SK-N-SH treated with all-trans-retinoic acid at 6 μM for 48 hours (cell line): ENCODE data around the gene LRCH1.

ENCODE experiments used
- ATAC-seq: fragments of 200-7000 bp; cut with Tn5 transposase; 3 replicates; pipeline ENCODE4 v1.9.1; 2020; ENCODE audit warnings: mild to moderate bottlenecking, moderate library complexity
- ARNTL ChIP-seq: fragments of 450-650 bp; formaldehyde crosslinking; IDR thresholded peaks from 2 replicates; pipeline ENCODE4 v1.5.0; 2020; ENCODE audit warnings: low read depth, mild to moderate bottlenecking, moderate library complexity, borderline replicate concordance
- BACH2 ChIP-seq: fragments of 250-450 bp; sonication (Bioruptor Pico); IDR thresholded peaks from 2 replicates; pipeline ENCODE4 v1.9.0; 2021; ENCODE audit warnings: mild to moderate bottlenecking, borderline replicate concordance
- CREB5 ChIP-seq: fragments of 250-450 bp; sonication (Bioruptor Pico); IDR thresholded peaks from 2 replicates; pipeline ENCODE4 v1.5.1; 2020; ENCODE audit warnings: low read depth, mild to moderate bottlenecking, moderate library complexity
- CSDC2 ChIP-seq: fragments of 250-450 bp; sonication (Bioruptor Pico); IDR thresholded peaks from 2 replicates; pipeline ENCODE4 v1.5.0; 2020; ENCODE audit warnings: mild to moderate bottlenecking, moderate library complexity
- CSRNP3 ChIP-seq: fragments of 250-450 bp; sonication (Bioruptor Pico); IDR thresholded peaks from 2 replicates; pipeline ENCODE4 v1.5.1; 2021; ENCODE audit warnings: mild to moderate bottlenecking, moderate library complexity
- ESRRG ChIP-seq: fragments of 250-450 bp; sonication (Bioruptor Pico); IDR thresholded peaks from 2 replicates; pipeline ENCODE4 v1.6.1; 2021; ENCODE audit warnings: mild to moderate bottlenecking
- ISL1 ChIP-seq: fragments of 250-450 bp; sonication (Bioruptor Pico); IDR thresholded peaks from 2 replicates; pipeline ENCODE4 v2.1.2; 2022; ENCODE audit warnings: mild to moderate bottlenecking, moderate library complexity
- OSR1 ChIP-seq: fragments of 250-450 bp; sonication (Bioruptor Pico); IDR thresholded peaks from 2 replicates; pipeline ENCODE4 v1.8.0; 2022; ENCODE audit warnings: moderate library complexity, mild to moderate bottlenecking, inconsistent platforms
- PATZ1 ChIP-seq: fragments of 250-450 bp; sonication (Bioruptor Pico); IDR thresholded peaks from 2 replicates; pipeline ENCODE4 v1.8.0; 2020; ENCODE audit warnings: mild to moderate bottlenecking, moderate library complexity, borderline replicate concordance
- PPARA ChIP-seq: fragments of 250-450 bp; sonication (Bioruptor Pico); IDR thresholded peaks from 2 replicates; pipeline ENCODE4 v1.5.0; 2020; ENCODE audit warnings: mild to moderate bottlenecking, borderline replicate concordance
- SNAI2 ChIP-seq: fragments of 250-450 bp; sonication (Bioruptor Pico); IDR thresholded peaks from 2 replicates; pipeline ENCODE4 v1.5.0; 2020; ENCODE audit warnings: mild to moderate bottlenecking, moderate library complexity
- TCF4 ChIP-seq: fragments of 250-450 bp; sonication (Bioruptor Pico); IDR thresholded peaks from 2 replicates; pipeline ENCODE4 v1.8.0; 2021; ENCODE audit warnings: mild to moderate bottlenecking, moderate library complexity, borderline replicate concordance
- TSHZ2 ChIP-seq: fragments of 250-450 bp; sonication (Bioruptor Pico); IDR thresholded peaks from 2 replicates; pipeline ENCODE4 v1.5.0; 2020; ENCODE audit warnings: mild to moderate bottlenecking, moderate library complexity
- ZC3H10 ChIP-seq: fragments of 250-450 bp; sonication (Bioruptor Pico); IDR thresholded peaks from 2 replicates; pipeline ENCODE4 v1.5.1; 2021; ENCODE audit warnings: mild to moderate bottlenecking, moderate library complexity
- ZFP3 ChIP-seq: fragments of 250-450 bp; sonication (Bioruptor Pico); IDR thresholded peaks from 2 replicates; pipeline ENCODE4 v1.5.0; 2020; ENCODE audit warnings: mild to moderate bottlenecking, moderate library complexity
- ZFP30 ChIP-seq: fragments of 450-650 bp; formaldehyde crosslinking; IDR thresholded peaks from 2 replicates; pipeline ENCODE4 v1.5.0; 2022; ENCODE audit warnings: mild to moderate bottlenecking, moderate library complexity
- ZNF565 ChIP-seq: fragments of 450-650 bp; formaldehyde crosslinking; conservative IDR thresholded peaks from 2 replicates; pipeline ENCODE4 v1.5.0; 2020; ENCODE audit warnings: low read depth, mild to moderate bottlenecking, moderate library complexity
- ZNF70 ChIP-seq: fragments of 450-650 bp; formaldehyde crosslinking; IDR thresholded peaks from 2 replicates; pipeline ENCODE4 v1.5.0; 2020; ENCODE audit warnings: mild to moderate bottlenecking, moderate library complexity
- ZNF8 ChIP-seq: fragments of 450-650 bp; formaldehyde crosslinking; IDR thresholded peaks from 2 replicates; pipeline ENCODE4 v1.5.0; 2020; ENCODE audit warnings: mild to moderate bottlenecking, moderate library complexity

Gene LRCH1

DNA sequence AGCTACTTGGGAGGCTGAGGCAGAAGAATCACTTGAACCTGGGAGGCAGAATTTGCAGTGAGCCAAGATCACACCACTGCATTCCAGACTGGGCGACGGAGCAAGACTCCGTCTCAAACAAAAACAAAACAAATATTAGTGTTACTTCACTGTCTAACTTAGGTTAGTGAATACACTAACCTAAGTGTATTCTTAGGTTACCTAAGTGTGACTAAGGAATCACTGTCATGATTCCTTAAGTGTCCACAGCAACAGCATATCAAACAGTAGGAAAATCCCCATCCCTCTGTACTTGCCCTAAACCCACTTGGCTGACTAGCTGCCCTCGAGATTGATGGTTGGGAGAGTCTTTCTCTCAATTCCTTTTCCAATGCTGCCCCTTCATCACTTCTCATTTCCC is 11.8 kb upstream of the LRCH1 start:
- ATAC-seq = no peak
- TF ChIP-seq ESRRG (CRISPR knock-in tag) (no peak), ISL1 (CRISPR knock-in tag) (no peak), BACH2 (CRISPR knock-in tag) (no peak), ZNF565 (CRISPR knock-in tag) (no peak), CSDC2 (CRISPR knock-in tag) (no peak), CSRNP3 (CRISPR knock-in tag) (no peak), OSR1 (CRISPR knock-in tag) (no peak), TCF4 (CRISPR knock-in tag) (no peak), TSHZ2 (CRISPR knock-in tag) (no peak), PPARA (CRISPR knock-in tag) (no peak), ARNTL (CRISPR knock-in tag) (no peak), CREB5 (no peak), ZNF70 (no peak), ZFP3 (CRISPR knock-in tag) (no peak), SNAI2 (CRISPR knock-in tag) (no peak)

DNA sequence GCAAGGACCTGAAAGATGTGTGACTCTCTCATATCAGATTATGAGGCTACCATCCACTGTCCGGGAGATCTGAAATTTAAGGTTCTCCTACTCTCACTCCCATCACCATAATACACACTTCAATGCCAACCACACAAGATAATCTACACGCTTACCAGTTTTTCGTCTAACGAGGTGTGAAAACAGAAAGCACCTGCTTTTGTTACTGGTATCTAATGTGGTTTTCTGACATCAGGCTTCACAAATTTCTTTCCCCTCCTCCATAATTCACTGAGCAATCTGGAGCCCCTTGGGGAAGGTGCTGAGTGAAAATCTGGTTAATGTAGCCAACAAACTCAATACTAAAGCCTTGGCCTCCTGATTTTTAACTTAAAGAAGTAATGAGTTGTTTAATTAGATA is 10.1 kb upstream of the LRCH1 start:
- no peak for ATAC-seq
- TF ChIP-seq TCF4 (CRISPR knock-in tag) = no peak
- TF ChIP-seq ZNF565 (CRISPR knock-in tag) = no peak
- TF ChIP-seq PATZ1 = no peak
- no peak for TF ChIP-seq ZC3H10 (CRISPR knock-in tag)
- no peak for TF ChIP-seq SNAI2 (CRISPR knock-in tag)
- no peak for TF ChIP-seq PPARA (CRISPR knock-in tag)
- TF ChIP-seq ZFP3 (CRISPR knock-in tag) = no peak
- TF ChIP-seq ARNTL (CRISPR knock-in tag) = no peak
- no peak for TF ChIP-seq TSHZ2 (CRISPR knock-in tag)
- no peak for TF ChIP-seq CSDC2 (CRISPR knock-in tag)
- TF ChIP-seq BACH2 (CRISPR knock-in tag) = no peak
- no peak for TF ChIP-seq OSR1 (CRISPR knock-in tag)
- no peak for TF ChIP-seq CSRNP3 (CRISPR knock-in tag)
- no peak for TF ChIP-seq ZFP30 (CRISPR knock-in tag)
- TF ChIP-seq ZNF70 = no peak
- TF ChIP-seq ZNF8 = no peak
- TF ChIP-seq, all 23 proteins: peak for 0
